Daoy (cell line): ENCODE data around the gene PPL. TPM values are rescaled to one million over a fixed set of nuclear protein-coding genes. Genes with fewer than 3 reads are reported as not detected.
"Not testable (repeated sequence)": the region's sequence is repeated elsewhere in the genome, so short reads cannot be mapped to it uniquely, and the experiment has no call there.

Experiments
- DNase-seq: peaks from one replicate; pipeline ENCODE4 v3.0.0-alpha.2; 2015; ENCODE audit warnings: low read depth
- total RNA-seq: library from RNA; depleted of rRNA; stranded (reverse); fragments of >200 nt; shearing (Covaris generic); gene quantifications from 2 replicates; pipeline ENCODE4 v1.2.3, GENCODE V29; 2014

Gene PPL
- total RNA-seq, 1 experiment from 2014 or later, result 0.06 TPM

GRCh38 chr16:4957720-4958509 is 21.0 kb upstream of the PPL start, which contains the start of gene SEC14L5:
Gene SEC14L5 (plus strand): TSS chr16:4958330. CDS start chr16:4959324, 994 bp downstream.
- DNase-seq, result peak; percentile 94

DNA sequence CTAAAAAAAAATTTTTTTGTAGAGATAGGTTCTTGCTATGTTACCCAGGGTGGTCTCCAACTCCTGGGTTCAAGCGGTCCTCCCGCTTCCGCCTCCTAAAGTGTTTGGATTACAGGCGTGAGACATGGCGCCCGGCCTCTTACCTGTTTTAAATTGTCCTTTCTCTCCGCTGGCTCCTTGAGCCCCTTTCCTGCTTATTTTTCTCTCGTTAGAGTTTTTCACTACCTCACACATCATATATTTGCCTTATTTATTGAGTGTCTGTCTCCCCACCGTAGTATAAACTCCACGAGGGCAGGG is 20.4 kb upstream of the PPL start:
- no peak for DNase-seq

- DNase-seq, result no peak
Observed at GRCh38 chr16:4954714-4955113, 17.8 kb upstream of the PPL start.

- DNase-seq, result not testable (repeated sequence)
Observed at GRCh38 chr16:4951583-4951982, 14.6 kb upstream of the PPL start.

GRCh38 chr16:4949986-4950385 is 13.0 kb upstream of the PPL start:
- no peak for DNase-seq

- no peak for DNase-seq
Observed at GRCh38 chr16:4948903-4949766, 12.2 kb upstream of the PPL start.

- DNase-seq, result no peak
Observed at GRCh38 chr16:4947722-4948503, 11.0 kb upstream of the PPL start.

DNA sequence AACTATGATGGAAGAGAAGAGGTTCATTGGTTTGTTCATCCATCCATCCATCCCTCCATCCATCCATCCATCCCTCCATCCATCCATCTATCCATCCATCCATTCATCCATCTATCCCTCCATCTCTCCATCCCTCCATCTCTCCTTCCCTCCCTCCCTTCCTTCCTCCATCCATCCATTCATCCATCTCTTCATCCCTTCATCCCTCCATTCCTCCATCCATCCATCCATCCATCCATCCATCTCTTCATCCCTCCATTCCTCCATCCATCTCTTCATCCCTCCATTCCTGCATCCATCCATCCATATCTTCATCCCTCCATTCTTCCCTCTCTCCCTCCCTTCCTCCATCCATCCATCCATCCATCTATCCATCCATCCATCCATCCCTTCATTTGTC is 10.0 kb upstream of the PPL start:
- DNase-seq, result no peak

GRCh38 chr16:4945560-4946502 is 8.9 kb upstream of the PPL start:
- DNase-seq, result peak; percentile 80

- DNase-seq, result peak; percentile 97
Observed at GRCh38 chr16:4944333-4945281, 7.7 kb upstream of the PPL start.

- no peak for DNase-seq
Observed at GRCh38 chr16:4942481-4942880, 5.5 kb upstream of the PPL start.

DNA sequence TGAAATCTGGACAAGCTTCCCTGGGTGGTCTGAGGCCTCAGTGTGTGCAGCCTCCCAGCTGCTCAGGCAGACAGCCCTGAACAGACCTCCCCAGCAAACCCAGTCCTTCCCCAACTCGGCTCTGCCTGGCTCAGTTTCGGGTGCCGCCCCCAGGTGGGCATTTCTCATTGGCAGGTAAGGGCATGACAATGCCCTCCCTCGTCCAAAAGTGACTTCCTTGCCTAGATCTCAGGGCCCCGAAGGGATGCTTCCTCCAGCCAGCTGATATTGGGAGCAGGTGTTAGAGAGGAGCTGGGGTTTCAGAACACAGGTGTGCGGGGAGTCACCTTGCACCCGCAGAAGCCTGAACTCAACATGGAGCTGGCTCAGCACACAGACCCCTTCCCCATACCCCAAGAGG is 3.8 kb upstream of the PPL start:
- no peak for DNase-seq

DNA sequence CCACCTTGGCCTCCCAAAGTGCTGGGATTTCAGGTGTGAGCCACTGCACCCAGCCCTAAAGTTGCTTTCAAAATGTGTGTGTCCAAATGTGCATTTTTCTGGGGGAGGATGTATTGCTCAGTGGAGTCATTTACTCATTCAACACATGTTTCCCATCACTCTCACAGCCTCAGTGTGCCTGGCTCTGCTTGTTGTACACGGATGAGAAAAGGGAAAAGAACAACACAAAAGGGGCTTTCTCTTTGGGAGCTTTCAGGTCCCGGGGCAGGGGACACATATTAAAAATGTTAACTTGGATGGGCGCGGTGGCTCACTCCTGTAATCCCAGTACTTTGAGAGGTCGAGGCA is 1.7 kb upstream of the PPL start:
- DNase-seq, result no peak

DNA sequence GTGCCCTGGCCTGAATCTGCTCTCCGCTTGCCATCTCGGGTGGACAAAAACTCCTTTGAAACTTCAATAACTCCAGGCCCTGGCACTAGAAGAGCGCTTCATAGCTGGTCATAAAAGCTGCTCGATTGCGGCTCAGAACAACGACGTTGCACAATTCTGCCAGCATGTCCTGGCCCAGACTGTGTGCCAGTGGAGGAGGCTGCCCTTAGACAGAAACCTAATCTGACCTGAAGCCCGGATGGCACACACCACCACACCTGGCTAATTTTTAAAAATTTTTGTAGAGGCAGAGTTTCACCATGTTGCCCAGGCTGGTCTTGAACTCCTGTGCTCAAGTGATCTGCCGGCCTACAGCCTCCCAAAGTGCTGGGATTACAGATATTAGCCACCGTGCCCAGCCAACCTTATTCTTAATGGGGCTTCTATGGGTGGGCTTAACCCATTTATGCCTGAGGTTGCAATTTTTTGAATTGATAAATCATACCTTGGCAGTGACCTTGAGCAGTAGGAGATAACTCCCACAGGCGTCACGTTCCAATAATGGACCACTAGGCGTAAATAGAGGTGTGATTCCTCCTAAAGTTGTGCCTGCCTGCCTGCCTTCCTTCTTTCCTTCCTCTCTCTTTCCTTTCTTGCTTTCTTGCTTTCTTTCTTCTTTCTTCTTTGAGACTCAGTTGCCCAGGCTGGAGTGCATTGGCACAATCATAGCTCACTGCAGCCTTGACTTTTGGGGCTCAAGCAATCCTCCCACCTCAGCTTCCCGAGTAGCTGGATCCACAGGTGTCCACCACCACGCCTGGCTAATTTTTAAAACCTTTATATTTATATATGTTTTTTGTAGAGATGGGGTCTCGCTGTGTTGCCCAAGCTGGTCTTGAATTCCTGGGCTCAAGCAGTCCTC is 1.1 kb upstream of the PPL start:
- no peak for DNase-seq

- DNase-seq, result no peak
Observed at GRCh38 chr16:4936181-4936990, 562 bp downstream of the PPL start.

- DNase-seq, result no peak
Observed at GRCh38 chr16:4935241-4935855, 1.6 kb downstream of the PPL start.

- DNase-seq, result no peak
Observed at GRCh38 chr16:4934591-4934990, 2.4 kb downstream of the PPL start.
